COLO668 (cell line): ENCODE results near the gene SHB.
"Not testable (repeated sequence)": the region's sequence is repeated elsewhere in the genome, so short reads cannot be mapped to it uniquely, and the experiment has no call there.

Experiments
- DNase-seq: peaks from one replicate; lab custom pipeline; 2025; ENCODE audit not compliant: unreplicated experiment; lab: John Stamatoyannopoulos, UW

SHB gene

GRCh38 chr9:38064842-38065368 is 4.1 kb downstream of the SHB start:
- DNase-seq, result no peak

- no peak for DNase-seq
These were observed 5.7 kb downstream of the SHB start for GRCh38 chr9:38063363-38063707.

- no peak for DNase-seq
These were observed 6.3 kb downstream of the SHB start for GRCh38 chr9:38062498-38063362.

GRCh38 chr9:38062106-38062497 is 6.9 kb downstream of the SHB start:
- DNase-seq, result no peak

- no peak for DNase-seq
These were observed 7.6 kb downstream of the SHB start for GRCh38 chr9:38061326-38061977.

- DNase-seq, result no peak
These were observed 8.3 kb downstream of the SHB start for GRCh38 chr9:38060681-38061080.

- no peak for DNase-seq
These were observed 9.6 kb downstream of the SHB start for GRCh38 chr9:38059233-38059936.

GRCh38 chr9:38058452-38059232 is 10.4 kb downstream of the SHB start:
- DNase-seq, result no peak

GRCh38 chr9:38057416-38058195 is 11.4 kb downstream of the SHB start:
- DNase-seq, result no peak

- DNase-seq, result no peak
These were observed 14.4 kb downstream of the SHB start for GRCh38 chr9:38054653-38055052.

- DNase-seq, result no peak
These were observed 15.1 kb downstream of the SHB start for GRCh38 chr9:38053697-38054461.

GRCh38 chr9:38051780-38052546 is 17.1 kb downstream of the SHB start:
- DNase-seq, result no peak

GRCh38 chr9:38048316-38048969 is 20.6 kb downstream of the SHB start:
- DNase-seq, result no peak

- peak; percentile 80 for DNase-seq
These were observed 21.5 kb downstream of the SHB start for GRCh38 chr9:38047301-38048251.

GRCh38 chr9:38046661-38047300 is 22.2 kb downstream of the SHB start:
- no peak for DNase-seq

- not testable (repeated sequence) for DNase-seq
These were observed 23.1 kb downstream of the SHB start for GRCh38 chr9:38045939-38046338.

GRCh38 chr9:38044706-38045105 is 24.3 kb downstream of the SHB start:
- DNase-seq, result no peak
